Ishikawa (cell line): ENCODE measurements around the gene IQCF6.

ENCODE experiments used
- CEBPB ChIP-seq: IDR thresholded peaks from 2 replicates; pipeline ENCODE4 v1.6.1; 2012
- CREB1 ChIP-seq: IDR thresholded peaks from 2 replicates; pipeline ENCODE4 v1.6.1; 2012; ENCODE audit warnings: low read depth
- EGR1 ChIP-seq: IDR thresholded peaks from 2 replicates; pipeline ENCODE4 v1.6.1; 2012
- EP300 ChIP-seq: IDR thresholded peaks from 2 replicates; pipeline ENCODE4 v1.6.1; 2012; ENCODE audit warnings: borderline replicate concordance
- FOXM1 ChIP-seq: IDR thresholded peaks from 2 replicates; pipeline ENCODE4 v1.6.1; 2012; ENCODE audit warnings: low read depth, borderline replicate concordance
- NFIC ChIP-seq: IDR thresholded peaks from 2 replicates; pipeline ENCODE4 v1.6.1; 2012
- RAD21 ChIP-seq: IDR thresholded peaks from 2 replicates; pipeline ENCODE4 v1.6.1; 2012; ENCODE audit warnings: low read depth
- TAF1 ChIP-seq: IDR thresholded peaks from 2 replicates; pipeline ENCODE4 v1.6.1; 2012; ENCODE audit warnings: low read depth, mild to moderate bottlenecking
- TCF12 ChIP-seq: IDR thresholded peaks from 2 replicates; pipeline ENCODE4 v1.6.1; 2012; ENCODE audit warnings: low read depth
- TEAD4 ChIP-seq: IDR thresholded peaks from 2 replicates; pipeline ENCODE4 v1.6.1; 2012
- YY1 ChIP-seq: IDR thresholded peaks from 2 replicates; pipeline ENCODE4 v1.6.1; 2012; ENCODE audit warnings: low read depth
- ZBTB7A ChIP-seq: IDR thresholded peaks from 2 replicates; pipeline ENCODE4 v1.6.1; 2012; ENCODE audit warnings: low read depth
- TF ChIP-seq, protein P1 (sequence below): IDR thresholded peaks from 2 replicates; pipeline ENCODE4 v1.6.1; 2012
- TF ChIP-seq, protein P2 (sequence below): IDR thresholded peaks from 2 replicates; pipeline ENCODE4 v1.6.1; 2012; ENCODE audit warnings: low read depth, mild to moderate bottlenecking
- TF ChIP-seq, protein P3 (sequence below): IDR thresholded peaks from 2 replicates; pipeline ENCODE4 v1.6.1; 2012

Gene IQCF6

DNA sequence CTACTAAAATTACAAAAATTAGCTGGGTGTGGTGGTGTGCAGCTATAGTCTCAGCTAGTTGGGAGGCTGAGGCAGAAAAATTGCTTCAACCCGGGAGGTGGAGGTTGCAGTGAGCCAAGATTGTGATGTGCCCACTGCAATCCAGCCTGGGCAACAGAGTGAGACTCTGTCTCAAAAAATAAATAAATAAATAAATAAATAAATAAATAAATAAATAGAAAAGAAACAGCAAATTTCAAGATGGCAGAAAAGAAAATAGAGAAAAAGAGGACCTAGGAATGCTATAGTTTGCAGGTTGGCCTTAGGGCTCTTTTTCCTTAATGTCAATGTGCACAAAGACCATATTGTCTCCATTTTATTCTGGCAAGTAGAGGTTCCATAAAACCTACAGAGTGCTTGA is 28.2 kb downstream of the IQCF6 start:
- TF ChIP-seq, protein P1, sequence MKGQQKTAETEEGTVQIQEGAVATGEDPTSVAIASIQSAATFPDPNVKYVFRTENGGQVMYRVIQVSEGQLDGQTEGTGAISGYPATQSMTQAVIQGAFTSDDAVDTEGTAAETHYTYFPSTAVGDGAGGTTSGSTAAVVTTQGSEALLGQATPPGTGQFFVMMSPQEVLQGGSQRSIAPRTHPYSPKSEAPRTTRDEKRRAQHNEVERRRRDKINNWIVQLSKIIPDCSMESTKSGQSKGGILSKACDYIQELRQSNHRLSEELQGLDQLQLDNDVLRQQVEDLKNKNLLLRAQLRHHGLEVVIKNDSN, result no peak
- no peak for TF ChIP-seq TCF12
- TF ChIP-seq YY1, result no peak
- no peak for TF ChIP-seq RAD21
- TF ChIP-seq, protein P2, sequence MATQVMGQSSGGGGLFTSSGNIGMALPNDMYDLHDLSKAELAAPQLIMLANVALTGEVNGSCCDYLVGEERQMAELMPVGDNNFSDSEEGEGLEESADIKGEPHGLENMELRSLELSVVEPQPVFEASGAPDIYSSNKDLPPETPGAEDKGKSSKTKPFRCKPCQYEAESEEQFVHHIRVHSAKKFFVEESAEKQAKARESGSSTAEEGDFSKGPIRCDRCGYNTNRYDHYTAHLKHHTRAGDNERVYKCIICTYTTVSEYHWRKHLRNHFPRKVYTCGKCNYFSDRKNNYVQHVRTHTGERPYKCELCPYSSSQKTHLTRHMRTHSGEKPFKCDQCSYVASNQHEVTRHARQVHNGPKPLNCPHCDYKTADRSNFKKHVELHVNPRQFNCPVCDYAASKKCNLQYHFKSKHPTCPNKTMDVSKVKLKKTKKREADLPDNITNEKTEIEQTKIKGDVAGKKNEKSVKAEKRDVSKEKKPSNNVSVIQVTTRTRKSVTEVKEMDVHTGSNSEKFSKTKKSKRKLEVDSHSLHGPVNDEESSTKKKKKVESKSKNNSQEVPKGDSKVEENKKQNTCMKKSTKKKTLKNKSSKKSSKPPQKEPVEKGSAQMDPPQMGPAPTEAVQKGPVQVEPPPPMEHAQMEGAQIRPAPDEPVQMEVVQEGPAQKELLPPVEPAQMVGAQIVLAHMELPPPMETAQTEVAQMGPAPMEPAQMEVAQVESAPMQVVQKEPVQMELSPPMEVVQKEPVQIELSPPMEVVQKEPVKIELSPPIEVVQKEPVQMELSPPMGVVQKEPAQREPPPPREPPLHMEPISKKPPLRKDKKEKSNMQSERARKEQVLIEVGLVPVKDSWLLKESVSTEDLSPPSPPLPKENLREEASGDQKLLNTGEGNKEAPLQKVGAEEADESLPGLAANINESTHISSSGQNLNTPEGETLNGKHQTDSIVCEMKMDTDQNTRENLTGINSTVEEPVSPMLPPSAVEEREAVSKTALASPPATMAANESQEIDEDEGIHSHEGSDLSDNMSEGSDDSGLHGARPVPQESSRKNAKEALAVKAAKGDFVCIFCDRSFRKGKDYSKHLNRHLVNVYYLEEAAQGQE, result no peak
- no peak for TF ChIP-seq NFIC
- no peak for TF ChIP-seq CEBPB

DNA sequence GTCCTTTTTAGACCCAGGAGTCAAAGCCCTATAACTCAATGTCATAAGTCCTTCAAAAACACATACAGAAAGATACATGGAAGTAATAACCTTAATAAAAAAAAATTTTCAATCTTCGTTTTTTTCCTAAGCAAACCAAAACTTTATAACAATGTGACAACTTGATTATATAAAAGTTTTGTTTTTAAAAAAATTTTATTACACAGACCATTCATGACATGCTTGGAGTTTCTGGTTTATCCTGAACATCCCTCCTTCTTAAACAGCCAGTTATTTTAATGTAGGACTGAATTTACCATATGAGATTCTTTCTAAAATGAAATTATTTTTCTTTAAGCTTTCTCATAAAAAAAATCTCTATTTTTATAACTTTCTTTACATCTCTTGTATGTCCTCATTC is 30.7 kb downstream of the IQCF6 start:
- TF ChIP-seq CEBPB (no peak), CREB1 (no peak), TAF1 (no peak), TEAD4 (no peak), TCF12 (no peak), FOXM1 (no peak), EP300 (no peak), YY1 (no peak), EGR1 (no peak), RAD21 (no peak), ZBTB7A (no peak), NFIC (no peak)
- TF ChIP-seq, protein P1, result no peak
- TF ChIP-seq, protein P3, sequence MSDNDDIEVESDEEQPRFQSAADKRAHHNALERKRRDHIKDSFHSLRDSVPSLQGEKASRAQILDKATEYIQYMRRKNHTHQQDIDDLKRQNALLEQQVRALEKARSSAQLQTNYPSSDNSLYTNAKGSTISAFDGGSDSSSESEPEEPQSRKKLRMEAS, result no peak
- TF ChIP-seq, protein P2, result no peak

DNA sequence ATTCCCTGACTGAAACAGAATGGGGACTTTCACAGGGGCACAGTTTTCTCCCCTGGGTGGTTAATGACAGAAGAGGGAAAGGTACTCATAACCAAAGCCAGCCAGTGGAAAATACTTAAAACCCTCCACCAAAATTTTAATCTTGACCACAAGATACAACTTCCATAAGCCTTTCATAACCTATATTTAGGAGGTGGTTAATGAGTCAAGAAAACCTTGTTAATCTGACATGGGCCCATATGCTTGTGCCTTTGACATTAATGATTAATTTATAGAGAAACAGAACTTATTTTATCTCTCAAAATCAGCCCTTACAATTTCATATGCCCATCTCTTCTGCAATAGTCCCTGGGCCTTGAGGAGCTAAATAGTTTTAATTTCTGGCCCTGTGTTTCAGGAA is 31.2 kb downstream of the IQCF6 start:
- TF ChIP-seq EGR1 (no peak), EP300 (no peak), CREB1 (no peak), TCF12 (no peak), TAF1 (no peak)
- TF ChIP-seq, protein P2, result no peak
- TF ChIP-seq, protein P1, result no peak
- TF ChIP-seq, protein P3, result no peak

DNA sequence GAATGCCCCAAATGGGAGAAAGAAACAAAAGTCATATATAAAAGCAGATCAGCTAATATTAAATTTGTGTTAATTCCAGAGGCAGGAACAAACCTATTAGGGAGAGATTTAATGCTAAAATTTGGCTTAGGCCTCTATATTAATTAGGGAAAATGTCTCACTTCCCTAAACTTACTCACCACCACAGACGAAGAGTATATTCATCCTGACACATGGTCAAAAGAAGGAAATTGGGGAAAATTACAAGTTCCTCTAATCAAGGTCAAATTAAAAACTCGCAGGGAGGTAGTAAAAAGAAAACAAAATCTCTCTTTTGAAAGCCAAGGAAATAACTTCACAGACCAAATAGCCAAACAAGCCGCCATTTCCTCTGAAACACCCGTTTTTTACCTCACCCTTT is 39.9 kb downstream of the IQCF6 start:
- TF ChIP-seq NFIC (no peak), CREB1 (no peak), EGR1 (no peak), TCF12 (no peak), EP300 (no peak), CEBPB (no peak), TAF1 (no peak), RAD21 (no peak), TEAD4 (no peak), FOXM1 (no peak), YY1 (no peak), ZBTB7A (no peak)
- TF ChIP-seq, protein P1, result no peak
- TF ChIP-seq, protein P3, result no peak
- TF ChIP-seq, protein P2, result no peak
